Ishikawa (cell line): ENCODE results near the gene N4BP2L2.

Source experiments
- CEBPB ChIP-seq: IDR thresholded peaks from 2 replicates; pipeline ENCODE4 v1.6.1; 2012
- CREB1 ChIP-seq: IDR thresholded peaks from 2 replicates; pipeline ENCODE4 v1.6.1; 2012; ENCODE audit warnings: low read depth
- EGR1 ChIP-seq: IDR thresholded peaks from 2 replicates; pipeline ENCODE4 v1.6.1; 2012
- EP300 ChIP-seq: IDR thresholded peaks from 2 replicates; pipeline ENCODE4 v1.6.1; 2012; ENCODE audit warnings: borderline replicate concordance
- FOXM1 ChIP-seq: IDR thresholded peaks from 2 replicates; pipeline ENCODE4 v1.6.1; 2012; ENCODE audit warnings: low read depth, borderline replicate concordance
- NFIC ChIP-seq: IDR thresholded peaks from 2 replicates; pipeline ENCODE4 v1.6.1; 2012
- RAD21 ChIP-seq: IDR thresholded peaks from 2 replicates; pipeline ENCODE4 v1.6.1; 2012; ENCODE audit warnings: low read depth
- TAF1 ChIP-seq: IDR thresholded peaks from 2 replicates; pipeline ENCODE4 v1.6.1; 2012; ENCODE audit warnings: low read depth, mild to moderate bottlenecking
- TCF12 ChIP-seq: IDR thresholded peaks from 2 replicates; pipeline ENCODE4 v1.6.1; 2012; ENCODE audit warnings: low read depth
- TEAD4 ChIP-seq: IDR thresholded peaks from 2 replicates; pipeline ENCODE4 v1.6.1; 2012
- USF1 ChIP-seq: IDR thresholded peaks from 2 replicates; pipeline ENCODE4 v1.6.1; 2012
- YY1 ChIP-seq: IDR thresholded peaks from 2 replicates; pipeline ENCODE4 v1.6.1; 2012; ENCODE audit warnings: low read depth
- ZBTB7A ChIP-seq: IDR thresholded peaks from 2 replicates; pipeline ENCODE4 v1.6.1; 2012; ENCODE audit warnings: low read depth
- TF ChIP-seq, protein P1 (sequence below): IDR thresholded peaks from 2 replicates; pipeline ENCODE4 v1.6.1; 2012; ENCODE audit warnings: low read depth, mild to moderate bottlenecking
- TF ChIP-seq, protein P2 (sequence below): IDR thresholded peaks from 2 replicates; pipeline ENCODE4 v1.6.1; 2012

Gene N4BP2L2

GRCh38 chr13:32423592-32423991, 115.0 kb downstream of the N4BP2L2 start:
- TF ChIP-seq USF1 (no peak), ZBTB7A (no peak), CREB1 (no peak), NFIC (no peak), YY1 (no peak), EGR1 (no peak), TCF12 (no peak), TEAD4 (no peak), CEBPB (no peak), TAF1 (no peak), EP300 (no peak), RAD21 (no peak), FOXM1 (no peak)
- TF ChIP-seq, protein P1, sequence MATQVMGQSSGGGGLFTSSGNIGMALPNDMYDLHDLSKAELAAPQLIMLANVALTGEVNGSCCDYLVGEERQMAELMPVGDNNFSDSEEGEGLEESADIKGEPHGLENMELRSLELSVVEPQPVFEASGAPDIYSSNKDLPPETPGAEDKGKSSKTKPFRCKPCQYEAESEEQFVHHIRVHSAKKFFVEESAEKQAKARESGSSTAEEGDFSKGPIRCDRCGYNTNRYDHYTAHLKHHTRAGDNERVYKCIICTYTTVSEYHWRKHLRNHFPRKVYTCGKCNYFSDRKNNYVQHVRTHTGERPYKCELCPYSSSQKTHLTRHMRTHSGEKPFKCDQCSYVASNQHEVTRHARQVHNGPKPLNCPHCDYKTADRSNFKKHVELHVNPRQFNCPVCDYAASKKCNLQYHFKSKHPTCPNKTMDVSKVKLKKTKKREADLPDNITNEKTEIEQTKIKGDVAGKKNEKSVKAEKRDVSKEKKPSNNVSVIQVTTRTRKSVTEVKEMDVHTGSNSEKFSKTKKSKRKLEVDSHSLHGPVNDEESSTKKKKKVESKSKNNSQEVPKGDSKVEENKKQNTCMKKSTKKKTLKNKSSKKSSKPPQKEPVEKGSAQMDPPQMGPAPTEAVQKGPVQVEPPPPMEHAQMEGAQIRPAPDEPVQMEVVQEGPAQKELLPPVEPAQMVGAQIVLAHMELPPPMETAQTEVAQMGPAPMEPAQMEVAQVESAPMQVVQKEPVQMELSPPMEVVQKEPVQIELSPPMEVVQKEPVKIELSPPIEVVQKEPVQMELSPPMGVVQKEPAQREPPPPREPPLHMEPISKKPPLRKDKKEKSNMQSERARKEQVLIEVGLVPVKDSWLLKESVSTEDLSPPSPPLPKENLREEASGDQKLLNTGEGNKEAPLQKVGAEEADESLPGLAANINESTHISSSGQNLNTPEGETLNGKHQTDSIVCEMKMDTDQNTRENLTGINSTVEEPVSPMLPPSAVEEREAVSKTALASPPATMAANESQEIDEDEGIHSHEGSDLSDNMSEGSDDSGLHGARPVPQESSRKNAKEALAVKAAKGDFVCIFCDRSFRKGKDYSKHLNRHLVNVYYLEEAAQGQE = no peak
- TF ChIP-seq, protein P2, sequence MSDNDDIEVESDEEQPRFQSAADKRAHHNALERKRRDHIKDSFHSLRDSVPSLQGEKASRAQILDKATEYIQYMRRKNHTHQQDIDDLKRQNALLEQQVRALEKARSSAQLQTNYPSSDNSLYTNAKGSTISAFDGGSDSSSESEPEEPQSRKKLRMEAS = no peak

- no peak for TF ChIP-seq CREB1
- TF ChIP-seq YY1 = no peak
- TF ChIP-seq, protein P1 = no peak
- TF ChIP-seq EGR1 = no peak
- TF ChIP-seq NFIC = no peak
- TF ChIP-seq USF1 = no peak
- TF ChIP-seq, protein P2 = no peak
- TF ChIP-seq TEAD4 = no peak
- no peak for TF ChIP-seq TCF12
- no peak for TF ChIP-seq EP300
- no peak for TF ChIP-seq TAF1
- no peak for TF ChIP-seq ZBTB7A
- no peak for TF ChIP-seq FOXM1
- no peak for TF ChIP-seq CEBPB
- TF ChIP-seq RAD21 = no peak
These were observed 118.7 kb downstream of the N4BP2L2 start for GRCh38 chr13:32419862-32420261.

GRCh38 chr13:32417995-32418394, 120.6 kb downstream of the N4BP2L2 start:
- TF ChIP-seq EP300 (no peak), ZBTB7A (no peak), TAF1 (no peak), TEAD4 (no peak)

GRCh38 chr13:32415019-32415418, 123.6 kb downstream of the N4BP2L2 start:
- TF ChIP-seq RAD21 = peak; percentile 41
- TF ChIP-seq EGR1 = no peak
- TF ChIP-seq YY1 = 0 out of 2 replicates have a peak, but pooled peaks have one; percentile 20
- TF ChIP-seq TAF1 = no peak

DNA sequence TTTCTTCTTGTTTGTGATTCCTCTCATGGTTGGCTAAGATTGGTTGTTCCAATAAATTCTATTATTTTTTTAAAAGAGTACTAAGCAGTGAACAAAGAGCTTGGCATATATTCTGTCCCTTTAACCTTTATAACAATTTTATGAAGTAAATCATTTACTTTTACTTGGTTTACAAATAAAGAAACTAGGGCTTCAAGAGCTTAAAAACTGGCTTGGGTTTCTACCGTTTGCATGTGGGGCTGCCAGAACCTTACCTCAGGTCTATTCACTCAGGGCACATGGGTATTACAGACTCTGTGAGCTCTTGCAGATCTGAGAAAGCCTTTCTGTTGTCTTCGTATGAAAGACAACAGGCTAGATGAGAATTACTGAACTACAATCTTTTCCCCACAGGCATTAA, 124.0 kb downstream of the N4BP2L2 start:
- TF ChIP-seq USF1 (no peak), YY1 (no peak), EGR1 (no peak), ZBTB7A (no peak), CEBPB (no peak), TAF1 (no peak), EP300 (no peak), TCF12 (no peak), NFIC (no peak), CREB1 (no peak), RAD21 (no peak), FOXM1 (no peak)
- TF ChIP-seq, protein P1 = no peak
